Activated B cell treated with CpG ODN at 0.5 μM for 24 hours (primary cell): ENCODE data around the gene MYEOV. TPM values are rescaled to one million over a fixed set of nuclear protein-coding genes. Genes with fewer than 3 reads are reported as not detected.

Experiments used
- ATAC-seq: fragments of 200-7000 bp; cut with Tn5 transposase; one replicate; pipeline ENCODE4 v1.10.0; 2021; ENCODE audit warnings: low read depth, mild to moderate bottlenecking, moderate library complexity
- CTCF ChIA-PET: fragments of 350-600 bp; sonication (Branson Sonifier 250); formaldehyde crosslinking; loops from one replicate; lab custom pipeline; 2021; ENCODE audit warnings: antibody characterized with exemption; lab: Charles Lee
- POLR2A ChIA-PET: fragments of 350-600 bp; sonication (Branson Sonifier 250); formaldehyde crosslinking; loops from one replicate; lab custom pipeline; 2021; ENCODE audit warnings: antibody characterized with exemption; lab: Charles Lee
- DNase-seq: peaks from one replicate; pipeline ENCODE4 v3.0.0; 2022
- H3K27ac Mint-ChIP-seq: one replicate; pipeline ENCODE4 v1.8.0; 2020; ENCODE audit warnings: mixed read lengths
- H3K27me3 Mint-ChIP-seq: one replicate; pipeline ENCODE4 v1.8.0; 2021; ENCODE audit warnings: mixed read lengths
- H3K36me3 Mint-ChIP-seq: one replicate; pipeline ENCODE4 v1.8.0; 2021; ENCODE audit warnings: low read depth, mixed read lengths
- H3K4me1 Mint-ChIP-seq: one replicate; pipeline ENCODE4 v1.8.0; 2021; ENCODE audit warnings: mixed read lengths
- H3K4me3 Mint-ChIP-seq: one replicate; pipeline ENCODE4 v1.8.0; 2020; ENCODE audit warnings: mild to moderate bottlenecking, mixed read lengths
- H3K9me3 Mint-ChIP-seq: one replicate; pipeline ENCODE4 v1.8.0; 2020; ENCODE audit warnings: mixed read lengths
- CTCF ChIP-seq: fragments of 200-600 bp; IDR thresholded peaks from one replicate; pipeline ENCODE4 v1.8.0; 2022; ENCODE audit warnings: antibody characterized with exemption, mild to moderate bottlenecking
- intact Hi-C: fragments of 100-400 bp; cut with micrococcal nuclease; formaldehyde crosslinking; loops from one replicate; pipeline ENCODE4 v1.15.1; 2024
- total RNA-seq: library from RNA; stranded (reverse); gene quantifications from 2 replicates; pipeline ENCODE4 v1.2.3, GENCODE V29; 2022

Gene MYEOV
- total RNA-seq, 1 donor from 2014 or later = 0.62 TPM

GRCh38 chr11:69285766-69286165 is 8.2 kb upstream of the MYEOV start:
- CTCF ChIA-PET = no interaction called here
- no peaks in the 10 kb centered on the region for H3K36me3 Mint-ChIP-seq
- no peak for DNase-seq
- no peak overlapping the region for H3K4me3 Mint-ChIP-seq
- intact Hi-C loops = no loop called here
- H3K4me1 Mint-ChIP-seq = no peaks in the 10 kb centered on the region
- ATAC-seq = no peak
- POLR2A ChIA-PET = no interaction called here
- no peak for TF ChIP-seq CTCF
- H3K27ac Mint-ChIP-seq = peak overlapping the region; percentile 41
- peaks cover 6% of the 10 kb centered on the region for H3K27me3 Mint-ChIP-seq
- H3K9me3 Mint-ChIP-seq = no peaks in the 10 kb centered on the region

GRCh38 chr11:69286374-69287371 is 7.3 kb upstream of the MYEOV start:
- ChIA-PET POLR2A (interaction anchor here (1.0 kb wide), 1 partner anchor 12 kb away, joined by 4 read pairs; no protein-coding TSS in a partner anchor), CTCF (no interaction called here)
- Mint-ChIP-seq H3K36me3 (no peaks in the 10 kb centered on the region), H3K27me3 (peaks cover 6% of the 10 kb centered on the region), H3K4me3 (no peak overlapping the region), H3K27ac (no peak overlapping the region), H3K4me1 (no peaks in the 10 kb centered on the region), H3K9me3 (no peaks in the 10 kb centered on the region)
- no peak for TF ChIP-seq CTCF
- ATAC-seq (no peak), DNase-seq (no peak)
- intact Hi-C loops = no loop called here

DNA sequence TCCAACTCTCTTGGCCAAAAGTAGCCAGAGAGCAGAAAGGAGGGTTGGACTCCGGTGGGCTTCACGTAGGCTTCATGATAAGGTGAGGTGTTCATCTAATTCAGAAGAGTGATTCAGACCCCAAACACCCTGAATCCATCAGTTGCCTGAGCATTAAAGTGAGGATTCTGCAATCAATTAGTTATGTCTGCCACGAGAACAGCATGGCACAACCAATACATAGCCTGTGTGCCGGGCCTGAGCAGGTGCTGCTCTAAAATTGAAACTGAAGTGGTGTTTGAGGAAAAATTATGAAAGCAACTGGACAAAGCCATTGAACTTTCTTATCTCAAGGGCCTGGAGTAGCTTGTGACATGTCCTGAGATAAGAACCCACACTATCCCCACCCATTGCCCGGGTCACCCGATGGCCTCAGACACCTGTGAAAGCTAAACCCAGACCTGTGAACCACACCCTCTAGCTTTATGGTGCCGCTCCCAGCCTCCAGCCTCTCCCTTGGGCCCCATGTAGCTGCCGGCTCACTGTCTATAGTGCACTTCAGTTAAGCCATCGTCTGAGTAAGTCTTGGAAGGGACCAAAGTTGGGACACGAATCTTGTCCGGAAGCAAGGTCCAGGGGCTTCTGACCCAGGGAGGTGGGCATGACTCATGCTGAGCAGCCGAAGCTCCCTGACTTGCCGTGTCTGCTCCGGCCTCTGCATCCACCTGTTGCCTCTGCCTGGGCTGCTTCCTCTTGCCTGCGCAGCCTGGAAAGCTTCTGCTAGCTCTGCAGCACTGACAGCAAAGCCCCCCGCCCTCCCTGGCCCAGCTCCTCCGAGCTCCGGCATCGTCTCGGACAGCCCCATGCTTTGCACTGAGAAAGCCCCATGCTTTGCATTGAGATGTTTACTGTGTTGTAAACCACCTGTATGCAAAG is 5.7 kb upstream of the MYEOV start:
- DNase-seq (no peak), ATAC-seq (no peak)
- peaks cover 6% of the 10 kb centered on the region for H3K4me1 Mint-ChIP-seq
- no peaks in the 10 kb centered on the region for H3K9me3 Mint-ChIP-seq
- H3K36me3 Mint-ChIP-seq = no peaks in the 10 kb centered on the region
- peaks cover 6% of the 10 kb centered on the region for H3K27me3 Mint-ChIP-seq
- TF ChIP-seq CTCF = no peak
- no peak overlapping the region for H3K4me3 Mint-ChIP-seq
- ChIA-PET POLR2A (no interaction called here), CTCF (no interaction called here)
- H3K27ac Mint-ChIP-seq = no peak overlapping the region
- intact Hi-C loops = no loop called here

DNA sequence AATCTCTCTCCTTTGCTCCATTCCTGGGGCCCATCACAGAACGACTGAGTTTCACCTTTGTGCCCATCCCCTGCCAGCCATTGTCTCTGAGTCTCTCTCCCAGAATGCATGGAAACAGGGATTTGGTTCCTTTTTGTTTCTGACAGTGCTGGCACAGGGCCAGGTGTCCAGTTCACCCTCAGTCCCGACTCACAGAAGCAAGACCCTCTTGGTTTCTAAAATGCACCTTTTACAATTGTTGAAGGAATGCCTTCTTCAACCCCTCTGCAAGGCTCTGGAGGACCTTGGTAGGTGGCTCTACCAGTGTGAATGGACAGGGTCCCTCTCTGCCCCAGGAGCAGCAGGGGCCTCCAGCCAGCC is 5.1 kb upstream of the MYEOV start:
- H3K9me3 Mint-ChIP-seq = no peaks in the 10 kb centered on the region
- CTCF ChIA-PET = no interaction called here
- peak overlapping the region; percentile 8 for H3K4me3 Mint-ChIP-seq

More for the DNA sequence above, 5.1 kb upstream of the MYEOV start:
- H3K27ac Mint-ChIP-seq = no peak overlapping the region
- POLR2A ChIA-PET = no interaction called here
- DNase-seq (no peak), ATAC-seq (no peak)
- no peaks in the 10 kb centered on the region for H3K36me3 Mint-ChIP-seq
- H3K27me3 Mint-ChIP-seq = peaks cover 6% of the 10 kb centered on the region
- intact Hi-C loops = no loop called here
- TF ChIP-seq CTCF = no peak
- peaks cover 13% of the 10 kb centered on the region for H3K4me1 Mint-ChIP-seq
